NCI-H460 (cell line): ENCODE data around the gene HERC3. TPM values are rescaled to one million over a fixed set of nuclear protein-coding genes. Genes with fewer than 3 reads are reported as not detected.
A peak's percentile ranks its signal among the peaks of the same experiment; 100 is the strongest.

Source experiments
- DNase-seq: peaks from one replicate; pipeline ENCODE4 v3.0.0-alpha.2; 2016; ENCODE audit warnings: low read depth; ENCODE audit errors: extremely low read depth
- polyA plus RNA-seq: library from polyadenylated mRNA; depleted of rRNA; stranded (reverse); fragments of >200 nt; gene quantifications from 2 replicates; pipeline ENCODE4 v1.2.3, GENCODE V29; 2014; cell fraction: nucleus; rRNA removed
- total RNA-seq: library from RNA; depleted of rRNA; stranded (reverse); fragments of >200 nt; shearing (Covaris generic); gene quantifications from 2 replicates; pipeline ENCODE4 v1.2.3, GENCODE V29; 2014; rRNA removed

Gene HERC3
- total RNA-seq, result 1.0 and 1.5 TPM in 2 replicates
- 0.99 and 1.7 TPM in 2 replicates for polyA plus RNA-seq

GRCh38 chr4:88591787-88592599 is at the start of gene HERC3:
Gene HERC3 (plus strand): TSS chr4:88592480. CDS start chr4:88605824, 13,344 bp downstream.
- DNase-seq, result peak; percentile 70

DNA sequence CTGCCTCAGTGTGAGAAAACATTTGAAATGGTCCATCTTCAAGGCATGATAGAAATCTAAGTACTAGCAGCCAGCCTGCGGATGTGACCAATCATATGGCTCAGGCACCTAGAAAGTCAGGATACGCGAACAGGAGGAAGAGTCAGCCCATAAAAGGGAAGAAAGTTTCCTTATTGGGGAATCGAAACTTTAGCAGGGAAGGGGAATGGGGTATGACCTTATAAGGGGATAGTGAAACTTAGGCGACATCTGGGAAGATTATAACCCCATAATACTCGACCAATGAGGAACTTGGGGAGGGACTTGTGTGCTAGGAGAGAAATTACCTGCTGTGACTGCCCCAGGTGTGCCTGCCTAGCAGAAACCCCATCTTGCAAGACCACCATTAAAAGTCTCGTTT is 42.5 kb upstream of the HERC3 start:
- no peak for DNase-seq

GRCh38 chr4:88567591-88567990 is 24.7 kb upstream of the HERC3 start:
- no peak for DNase-seq

DNA sequence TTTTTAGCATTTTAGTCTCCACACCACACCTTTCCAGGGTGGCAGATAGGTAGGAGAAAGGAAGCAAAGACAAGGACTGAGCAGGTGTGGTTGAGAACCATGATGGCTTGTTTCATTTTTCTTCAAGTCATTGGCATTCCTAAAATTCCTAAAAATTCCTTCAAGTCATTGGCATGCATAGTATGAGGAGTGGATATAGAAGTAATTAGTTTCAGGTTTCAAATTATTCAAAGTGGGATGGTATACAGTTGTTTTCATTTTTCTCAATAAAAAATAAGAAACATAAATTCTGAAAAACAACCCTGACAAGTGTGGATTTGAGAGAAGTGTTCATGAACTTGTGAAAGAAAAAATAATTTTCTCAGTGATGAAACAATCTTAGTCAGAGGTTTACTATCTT is 22.3 kb upstream of the HERC3 start:
- no peak for DNase-seq

- no peak for DNase-seq
Observed at GRCh38 chr4:88573276-88573980, 18.9 kb upstream of the HERC3 start.

DNA sequence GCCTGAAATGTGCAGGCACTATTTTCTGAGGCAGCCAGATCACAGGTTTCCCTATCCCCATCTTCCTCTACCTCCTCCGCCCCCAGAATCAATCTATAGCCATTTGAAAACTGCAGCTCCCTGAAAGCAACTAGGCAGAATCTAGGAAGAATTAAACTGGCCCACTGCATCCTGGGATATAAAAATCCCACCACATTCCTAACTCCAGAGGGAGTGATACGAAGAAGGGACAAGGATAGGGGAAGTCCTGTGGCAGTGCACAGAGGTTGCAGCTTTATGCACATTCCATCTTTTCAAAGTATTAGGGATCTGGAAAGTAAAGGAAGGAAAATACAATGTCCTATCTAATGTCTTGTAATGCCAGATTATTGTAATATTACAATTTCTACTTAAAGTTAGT is 18.3 kb upstream of the HERC3 start:
- no peak for DNase-seq

DNA sequence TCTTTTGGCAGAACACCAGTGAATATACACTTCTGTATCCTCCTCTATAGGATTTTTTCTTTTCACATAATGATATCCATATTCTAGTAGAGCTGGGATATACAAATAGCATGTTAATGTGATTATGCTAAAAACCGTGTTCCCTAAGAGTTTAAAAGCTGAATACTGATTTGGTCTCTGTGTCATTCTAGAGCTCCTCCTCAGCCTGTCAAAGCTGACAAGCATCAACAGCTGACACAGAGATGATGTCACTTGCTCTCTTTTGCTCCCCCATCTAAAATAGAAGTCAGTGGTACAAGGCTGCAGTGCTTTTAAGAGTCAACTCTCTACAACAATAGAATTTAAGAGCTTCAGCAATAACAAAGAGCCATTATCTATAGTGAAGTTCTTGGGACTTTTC is 17.1 kb upstream of the HERC3 start:
- no peak for DNase-seq

GRCh38 chr4:88582493-88582892 is 9.8 kb upstream of the HERC3 start:
- no peak for DNase-seq

DNA sequence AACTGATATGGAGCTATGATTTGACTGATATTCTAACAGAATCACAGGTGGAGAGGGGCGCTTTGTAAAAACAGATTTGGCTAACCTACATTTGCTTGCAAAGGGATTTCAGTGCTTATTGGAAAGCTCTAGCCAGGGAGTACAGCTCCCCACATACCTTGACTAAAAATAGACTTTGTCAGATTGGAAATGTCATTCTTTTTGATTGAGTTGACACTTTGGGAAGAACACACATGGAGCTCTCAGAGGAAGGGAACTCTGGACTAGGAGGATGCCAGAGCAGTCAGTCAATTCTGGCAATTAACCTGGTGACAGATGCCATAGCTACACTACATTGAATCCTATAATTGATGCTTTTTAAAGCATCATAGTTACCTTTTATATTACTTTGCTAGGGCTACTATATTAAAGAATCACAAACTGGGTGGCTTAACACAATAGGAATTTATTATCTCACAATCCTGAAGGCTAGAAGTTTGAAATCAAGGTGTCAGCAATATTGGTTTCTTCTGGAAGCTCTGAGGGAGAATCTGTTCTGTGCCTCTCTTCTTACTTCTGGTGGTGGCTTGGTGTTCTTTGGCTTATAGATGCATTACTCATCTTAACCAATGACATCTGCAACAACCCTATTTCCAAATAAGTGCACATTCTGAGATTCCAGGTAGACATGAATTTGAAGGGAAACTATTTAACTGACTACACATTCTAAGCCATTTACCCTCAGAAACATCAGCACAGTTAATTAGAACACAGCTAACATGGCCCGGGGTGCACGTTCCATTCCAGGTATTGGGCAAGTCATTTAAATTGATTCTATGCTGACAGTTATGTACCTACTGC is 8.4 kb upstream of the HERC3 start:
- no peak for DNase-seq

DNA sequence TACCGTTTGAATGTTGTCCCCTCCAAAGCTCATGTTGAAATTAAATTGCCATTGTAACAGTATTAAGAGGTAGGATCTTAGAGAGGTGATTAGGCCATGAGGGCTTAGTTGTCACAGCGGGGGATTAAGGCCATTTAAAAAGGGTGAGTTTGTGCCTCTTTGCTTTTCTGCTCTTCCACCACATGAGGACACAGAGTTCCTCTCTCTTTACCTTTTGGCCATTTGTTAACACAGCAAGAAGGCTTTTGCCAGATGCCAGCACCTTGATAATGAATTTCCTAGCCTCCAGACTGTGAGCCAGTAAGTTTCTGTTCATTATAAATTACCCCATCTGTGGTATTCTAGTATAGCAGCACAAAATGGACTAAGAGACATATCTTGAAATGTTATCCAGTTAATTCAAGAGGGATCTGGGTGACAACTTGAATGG is 7.8 kb upstream of the HERC3 start:
- DNase-seq, result no peak

GRCh38 chr4:88585917-88586316 is 6.4 kb upstream of the HERC3 start:
- no peak for DNase-seq

DNA sequence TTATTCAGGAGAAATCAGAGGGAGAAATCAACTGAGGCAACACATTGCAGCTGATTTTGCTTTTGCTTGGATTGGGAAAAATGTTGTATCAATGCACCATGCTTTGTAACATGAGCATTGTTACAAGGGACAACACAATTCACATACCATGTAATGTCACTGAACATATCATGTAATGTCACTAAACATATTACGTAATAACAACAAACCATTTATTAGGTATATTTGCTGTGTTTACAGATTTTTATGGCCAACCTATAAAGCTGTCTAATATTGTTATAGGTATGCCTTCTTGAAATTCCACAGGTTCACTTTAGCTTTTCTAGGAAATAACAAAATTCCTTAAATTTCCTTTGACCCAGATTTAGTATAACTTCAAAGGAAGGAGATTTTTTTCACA is 5.0 kb upstream of the HERC3 start:
- DNase-seq, result no peak

GRCh38 chr4:88592600-88593448 is 544 bp downstream of the HERC3 start:
- DNase-seq, result peak; percentile 36

DNA sequence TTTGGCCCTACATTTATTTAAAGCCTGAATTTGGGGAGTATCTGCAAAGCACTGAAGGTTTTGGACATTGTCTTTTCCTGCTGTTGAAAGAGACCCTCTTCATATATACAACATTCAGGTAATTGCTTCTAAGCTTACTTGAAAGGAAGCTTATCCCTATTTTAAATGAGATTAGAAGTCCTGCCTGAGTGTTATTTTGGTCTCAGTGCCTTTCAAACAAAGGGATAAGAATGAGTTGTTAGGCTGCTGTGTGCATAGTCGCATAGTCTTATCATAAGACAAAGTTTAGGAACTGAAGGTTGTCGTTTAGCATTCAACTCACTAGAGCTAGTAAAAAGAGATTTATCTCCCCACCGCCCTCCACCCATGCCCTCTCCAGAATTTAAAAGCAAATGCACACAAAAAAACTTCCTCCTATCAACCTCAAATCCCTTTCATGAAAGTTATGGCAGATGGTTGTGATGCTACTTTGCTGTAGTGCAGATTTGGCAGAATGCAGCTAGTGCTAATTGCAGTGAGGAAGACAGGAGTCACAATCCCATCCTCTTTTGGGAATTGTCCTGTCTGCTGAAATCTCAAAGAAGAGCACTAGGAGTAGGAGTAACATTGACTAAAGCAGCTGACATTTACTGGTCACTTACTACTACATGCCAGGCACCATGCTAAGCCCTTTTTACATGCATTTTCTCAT is 5.8 kb downstream of the HERC3 start:
- DNase-seq, result no peak

GRCh38 chr4:88599298-88599697 is 7.0 kb downstream of the HERC3 start:
- no peak for DNase-seq

DNA sequence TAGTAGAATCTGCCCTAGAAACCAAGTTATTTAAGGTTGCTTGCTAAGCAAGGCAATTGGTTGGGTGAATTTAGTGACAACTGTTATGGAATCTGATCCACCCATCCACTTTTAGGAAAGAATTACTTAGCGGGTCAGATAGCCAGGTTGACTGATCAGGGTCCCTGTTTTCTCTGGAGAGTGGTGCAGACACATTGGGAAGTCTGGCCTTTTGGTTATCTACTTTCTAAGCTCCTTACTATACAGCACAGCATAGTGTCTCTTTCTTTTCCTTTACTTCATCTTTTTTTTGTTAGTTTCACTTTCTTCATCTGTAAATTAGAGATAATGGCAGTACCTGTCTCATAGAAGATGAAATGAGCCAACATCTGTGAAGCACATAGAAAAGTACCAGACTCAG is 7.4 kb downstream of the HERC3 start:
- DNase-seq, result no peak

GRCh38 chr4:88600176-88600838 is 8.0 kb downstream of the HERC3 start:
- no peak for DNase-seq

- DNase-seq, result no peak
Observed at GRCh38 chr4:88604978-88605678, 12.8 kb downstream of the HERC3 start.
